Measurements from ENCODE around the gene BLOC1S5. TPM values are rescaled to one million over a fixed set of nuclear protein-coding genes. Genes with fewer than 3 reads are reported as not detected.

BLOC1S5 gene
- total and polyA plus RNA-seq, 2 of the 13 experiments (the other 11 are each of a cell fraction or from before 2014, with no cell fraction given): 10.5 to 41.5 TPM

- H3K4me1 ChIP-seq (ENCODE audit: insufficient read depth, low read length): peaks cover 43% of the 10 kb centered on the region
- WGBS (ENCODE audit: low lambda C conversion rate): 64% methylated on average over 4 of the region's 4 CpGs
- H3K36me3 ChIP-seq (replicated peaks in 1 of 2; ENCODE audit: control insufficient read depth in 1 of 2, insufficient read depth in 2 of 2, low read length in 2 of 2): no peaks in the 10 kb centered on the region
- H3K4me2 ChIP-seq (ENCODE audit: low read depth, low read length): no peak overlapping the region
- no peaks in the 10 kb centered on the region for H4K20me1 ChIP-seq (ENCODE audit: insufficient read depth, low read length)
- BruUV-seq (replicated peaks): no TSS peak
- CTCF ChIA-PET (ENCODE audit: low intra/inter-chr PET ratio, low total read pairs): no interaction called here
- in situ Hi-C loops (cut with HindIII; ENCODE audit: extremely low pct_ligation_motif_present, low pct_unique_long_range_greater_than_20kb) (no loop called here), intact Hi-C loops (cut with micrococcal nuclease; ENCODE audit: unreplicated experiment) (no loop called here)
- H3K27me3 ChIP-seq (ENCODE audit: control insufficient read depth in 1 of 2, insufficient read depth in 2 of 2, low read length in 2 of 2): 0 out of 5 replicates have a peak, but pooled peaks cover 0 to 3% of the 10 kb centered on the region in 2 experiments
- DNase-seq (ENCODE audit: low spot score) (no peak), FAIRE-seq (no peak), ATAC-seq (no peak)
- no peak overlapping the region for H3K27ac ChIP-seq (ENCODE audit: extremely low read length, insufficient read depth, low read length)
- POLR2A ChIA-PET: interaction anchor here (1.0 kb wide), 1 partner anchor 8 kb away, joined by 8 read pairs; the partner anchor contains the start of gene EEF1E1
- H3K9ac ChIP-seq (ENCODE audit: insufficient read depth, low read depth, low read length): no peak overlapping the region
- H3K79me2 ChIP-seq (ENCODE audit: insufficient read depth, low read length): no peaks in the 10 kb centered on the region
- H3K4me3 ChIP-seq (replicated peaks in 1 of 3; ENCODE audit: insufficient read depth in 1 of 3, low read depth in 2 of 3, low read length in 3 of 3): no peak overlapping the region
- H3K9me3 ChIP-seq (ENCODE audit: low read length): no peaks in the 10 kb centered on the region
- H2AFZ ChIP-seq (ENCODE audit: low read length): no peak overlapping the region
- TF ChIP-seq FIP1L1 (IDR thresholded peaks at IDR 0.05; ENCODE audit: borderline replicate concordance, insufficient read depth, low read depth, low read length): no peak
- TF ChIP-seq JUN (CRISPR knock-in tag; IDR thresholded peaks at IDR 0.05): no peak
- no peak for TF ChIP-seq KDM5B (CRISPR knock-in tag; IDR thresholded peaks at IDR 0.05; ENCODE audit: borderline replicate concordance)
- TF ChIP-seq POLR2AphosphoS2 (IDR thresholded peaks at IDR 0.05; ENCODE audit: low read depth, low read length): no peak
- no peak for TF ChIP-seq MIER3 (CRISPR knock-in tag; IDR thresholded peaks at IDR 0.05; ENCODE audit: borderline replicate concordance)
- no peak for TF ChIP-seq SNAPC4 (CRISPR knock-in tag; IDR thresholded peaks at IDR 0.05)
- no peak for TF ChIP-seq ZNF550 (CRISPR knock-in tag; IDR thresholded peaks at IDR 0.05; ENCODE audit: borderline replicate concordance)
- TF ChIP-seq ZNF362 (CRISPR knock-in tag; IDR thresholded peaks at IDR 0.05; ENCODE audit: borderline replicate concordance): no peak
- TF ChIP-seq THAP9 (CRISPR knock-in tag; IDR thresholded peaks at IDR 0.05; ENCODE audit: borderline replicate concordance): no peak
- no peak for TF ChIP-seq KLF13 (CRISPR knock-in tag; IDR thresholded peaks at IDR 0.05)
- no peak for TF ChIP-seq ZNF451 (CRISPR knock-in tag; IDR thresholded peaks at IDR 0.05)
- TF ChIP-seq ZFAT (CRISPR knock-in tag; conservative IDR thresholded peaks at IDR 0.05): no peak
- no peak for TF ChIP-seq PCBP1 (IDR thresholded peaks at IDR 0.05; ENCODE audit: borderline replicate concordance, low read depth, low read length)
- no peak for TF ChIP-seq SRY (CRISPR knock-in tag; IDR thresholded peaks at IDR 0.05)
- no peak for TF ChIP-seq ZZZ3 (CRISPR knock-in tag; IDR thresholded peaks at IDR 0.05; ENCODE audit: borderline replicate concordance)
- no peak for TF ChIP-seq PHF8 (CRISPR knock-in tag; IDR thresholded peaks at IDR 0.05)
Measured at GRCh38 chr6:8110117-8110721, 46.0 kb upstream of the BLOC1S5 start.
